H9 (cell line): ENCODE results near the gene PPP1CA. TPM values are rescaled to one million over a fixed set of nuclear protein-coding genes. Genes with fewer than 3 reads are reported as not detected.

Source experiments
- DNase-seq: peaks from one replicate; pipeline ENCODE4 v3.0.0-alpha.2; 2017
- H2AFZ ChIP-seq: one replicate; pipeline ENCODE4 v1.6.1; 2013; ENCODE audit warnings: mild to moderate bottlenecking, low read length, control low read depth, moderate library complexity
- H2AK5ac ChIP-seq: 2 replicates; pipeline ENCODE4 v1.6.1; 2013; ENCODE audit warnings: low read length, control low read depth, mixed read lengths; ENCODE audit not compliant: insufficient read length
- H2BK120ac ChIP-seq: one replicate; pipeline ENCODE4 v1.6.1; 2013; ENCODE audit warnings: low read depth, mild to moderate bottlenecking, low read length, control low read depth, inconsistent platforms; ENCODE audit not compliant: poor library complexity, severe bottlenecking
- H2BK12ac ChIP-seq: 2 replicates; pipeline ENCODE4 v1.6.1; 2013; ENCODE audit warnings: low read length, control low read depth, mixed read lengths, low read depth; ENCODE audit not compliant: insufficient read length
- H2BK15ac ChIP-seq: 2 replicates; pipeline ENCODE4 v1.6.1; 2013; ENCODE audit warnings: low read depth, low read length, control low read depth
- H2BK20ac ChIP-seq: one replicate; pipeline ENCODE4 v1.6.1; 2013; ENCODE audit warnings: low read depth, mild to moderate bottlenecking, low read length, control low read depth, inconsistent platforms; ENCODE audit not compliant: poor library complexity, severe bottlenecking
- H2BK5ac ChIP-seq: 2 replicates; pipeline ENCODE4 v1.6.1; 2013; ENCODE audit warnings: low read length, control low read depth, mixed read lengths; ENCODE audit not compliant: insufficient read length
- H3K14ac ChIP-seq: 2 replicates; pipeline ENCODE4 v1.6.1; 2013; ENCODE audit warnings: low read length, control low read depth; ENCODE audit not compliant: insufficient read depth
- H3K18ac ChIP-seq: 2 replicates; pipeline ENCODE4 v1.6.1; 2013; ENCODE audit warnings: low read depth, mild to moderate bottlenecking, mixed read lengths, low read length, control low read depth; ENCODE audit not compliant: insufficient read length
- H3K23ac ChIP-seq: 2 replicates; pipeline ENCODE4 v1.6.1; 2013; ENCODE audit warnings: low read length, control low read depth, mixed read lengths, low read depth; ENCODE audit not compliant: insufficient read length
- H3K23me2 ChIP-seq: 2 replicates; pipeline ENCODE4 v1.6.1; 2013; ENCODE audit warnings: low read depth, mild to moderate bottlenecking, mixed read lengths, low read length, control low read depth; ENCODE audit not compliant: insufficient read length, poor library complexity, severe bottlenecking
- H3K27ac ChIP-seq: 2 replicates; pipeline ENCODE4 v1.5.1; 2013; ENCODE audit warnings: low read length, control low read depth, mixed read lengths, low read depth; ENCODE audit not compliant: insufficient read length
- H3K27me3 ChIP-seq: 2 replicates; pipeline ENCODE4 v1.6.1; 2013; ENCODE audit warnings: low read length, control low read depth, inconsistent platforms; ENCODE audit not compliant: insufficient read depth
- H3K4ac ChIP-seq: 2 replicates; pipeline ENCODE4 v1.6.1; 2013; ENCODE audit warnings: low read depth, mild to moderate bottlenecking, control low read depth, inconsistent platforms, low read length, moderate library complexity
- H3K4me1 ChIP-seq: 2 replicates; pipeline ENCODE4 v1.6.1; 2013; ENCODE audit warnings: low read length, control low read depth, inconsistent platforms; ENCODE audit not compliant: insufficient read depth
- H3K4me2 ChIP-seq: 2 replicates; pipeline ENCODE4 v1.6.1; 2013; ENCODE audit warnings: low read length, control low read depth, mixed read lengths; ENCODE audit not compliant: insufficient read length, insufficient read depth
- H3K56ac ChIP-seq: 2 replicates; pipeline ENCODE4 v1.6.1; 2013; ENCODE audit warnings: low read depth, mild to moderate bottlenecking, mixed read lengths, low read length, control low read depth; ENCODE audit not compliant: insufficient read length
- H3K79me1 ChIP-seq: 2 replicates; pipeline ENCODE4 v1.6.1; 2013; ENCODE audit warnings: low read depth, mild to moderate bottlenecking, moderate library complexity, low read length, control low read depth, inconsistent platforms; ENCODE audit not compliant: insufficient read depth, poor library complexity, severe bottlenecking
- H3K79me2 ChIP-seq: 2 replicates; pipeline ENCODE4 v1.6.1; 2013; ENCODE audit warnings: low read length, control low read depth, inconsistent platforms; ENCODE audit not compliant: insufficient read depth
- H3K9ac ChIP-seq: 2 replicates; pipeline ENCODE4 v1.6.1; 2013; ENCODE audit warnings: low read length, control low read depth, mixed read lengths; ENCODE audit not compliant: insufficient read length; ENCODE audit errors: extremely low read depth
- H3K9me3 ChIP-seq: one replicate; pipeline ENCODE4 v1.6.1; 2013; ENCODE audit warnings: low read depth, low read length, inconsistent platforms; ENCODE audit not compliant: control insufficient read depth
- H3T11ph ChIP-seq: one replicate; pipeline ENCODE4 v1.6.1; 2013; ENCODE audit warnings: mild to moderate bottlenecking, low read length, control low read depth, inconsistent platforms
- H4K20me1 ChIP-seq: one replicate; pipeline ENCODE4 v1.6.1; 2013; ENCODE audit not compliant: control insufficient read depth, insufficient read length, insufficient read depth
- H4K5ac ChIP-seq: 2 replicates; pipeline ENCODE4 v1.6.1; 2013; ENCODE audit warnings: low read depth, mild to moderate bottlenecking, mixed read lengths, low read length, control low read depth; ENCODE audit not compliant: insufficient read length
- H4K8ac ChIP-seq: replicated peaks from 2 replicates; pipeline ENCODE4 v1.6.1; 2013; ENCODE audit warnings: low read length, control low read depth, mixed read lengths, low read depth; ENCODE audit not compliant: insufficient read length
- H4K91ac ChIP-seq: 2 replicates; pipeline ENCODE4 v1.6.1; 2013; ENCODE audit warnings: low read depth, mild to moderate bottlenecking, moderate library complexity, mixed read lengths, low read length, control low read depth; ENCODE audit not compliant: insufficient read length
- H3K27ac Mint-ChIP-seq, 3 experiments: 2 replicates in 2 of 3; 3 replicates in 1 of 3; pipeline ENCODE4 v1.8.0; 2020 to 2021; ENCODE audit warnings: mixed read lengths in 3 of 3, mild to moderate bottlenecking in 1 of 3, moderate library complexity in 1 of 3
- H3K27me3 Mint-ChIP-seq: 2 replicates; pipeline ENCODE4 v1.8.0; 2021; ENCODE audit warnings: low read depth, mild to moderate bottlenecking, moderate library complexity, mixed read lengths
- H3K36me3 Mint-ChIP-seq, 3 experiments: 2 replicates in 2 of 3; 3 replicates in 1 of 3; pipeline ENCODE4 v1.8.0; 2020 to 2021; ENCODE audit warnings: low read depth in 3 of 3, mixed read lengths in 3 of 3; ENCODE audit not compliant: insufficient read depth in 1 of 3
- H3K4me1 Mint-ChIP-seq, 2 experiments: 2 replicates each; pipeline ENCODE4 v1.8.0; 2020; ENCODE audit warnings: mixed read lengths in 2 of 2
- H3K4me3 Mint-ChIP-seq, 2 experiments: 2 replicates in 1 of 2; 3 replicates in 1 of 2; pipeline ENCODE4 v1.8.0; 2020 to 2021; ENCODE audit warnings: mild to moderate bottlenecking in 2 of 2, mixed read lengths in 2 of 2, moderate library complexity in 1 of 2
- H3K9me3 Mint-ChIP-seq, 2 experiments: 2 replicates in 1 of 2; 3 replicates in 1 of 2; pipeline ENCODE4 v1.8.0; 2020; ENCODE audit warnings: mild to moderate bottlenecking in 2 of 2, mixed read lengths in 2 of 2, moderate library complexity in 1 of 2
- CTCF ChIP-seq: fragments of 200-600 bp; sonication (generic); conservative IDR thresholded peaks from 3 replicates; pipeline ENCODE4 v1.8.0; 2021; ENCODE audit warnings: antibody characterized with exemption, mild to moderate bottlenecking
- WGBS: extraction: QIAGEN DNeasy Blood & Tissue Kit; methylation state at CpG from one replicate; pipeline ENCODE4 v1.1.7; 2013; ENCODE audit warnings: missing lambda C conversion rate, low lambda C conversion rate, mixed read lengths; ENCODE audit not compliant: insufficient read length; ENCODE audit errors: extremely low coverage; 5-methylcytosine and 5-hydroxymethylcytosine counted together
- total RNA-seq: library from RNA; stranded (reverse); gene quantifications from 2 replicates; pipeline ENCODE4 v1.2.1, GENCODE V29; 2021

PPP1CA gene
- total RNA-seq, 1 experiment from 2014 or later = 205 TPM

DNA sequence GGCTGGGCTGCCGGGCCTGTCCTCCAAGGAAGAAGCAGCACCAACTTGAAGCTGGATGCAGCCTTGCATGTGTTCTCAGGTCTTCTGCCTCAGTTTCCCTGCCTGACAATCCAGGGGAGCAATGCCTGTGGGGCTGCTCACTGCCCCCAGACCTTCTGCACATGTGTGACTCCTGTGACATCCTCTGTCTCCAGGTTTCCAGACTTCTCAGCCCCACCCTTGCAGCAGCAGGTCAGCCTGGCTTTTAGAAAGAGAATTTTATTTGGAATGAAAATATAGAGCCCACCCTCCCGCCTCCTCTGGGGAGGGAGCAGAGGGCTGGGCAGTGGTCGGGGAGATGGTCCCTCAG is 36.1 kb upstream of the PPP1CA start:
- no peaks in the 10 kb centered on the region for H3K79me1 ChIP-seq
- Mint-ChIP-seq H3K4me3 (peak overlapping the region in 1 of 2 experiments; percentile 32; a peak in 1 of 5 replicates), H3K4me1 (peaks cover 4 to 14% of the 10 kb centered on the region in 2 experiments), H3K27me3 (no peaks in the 10 kb centered on the region; the same call in 1 of the 2 replicates), H3K27ac (peak overlapping the region in 1 of 3 experiments; percentile 47; a peak in 3 of 7 replicates), H3K36me3 (peaks cover 10 to 45% (median 43%) of the 10 kb centered on the region in 3 experiments; a peak in 6 of 7 replicates), H3K9me3 (no peaks in the 10 kb centered on the region)
- H4K20me1 ChIP-seq = no peaks in the 10 kb centered on the region
- H2BK5ac ChIP-seq = no peak overlapping the region
- no peak for TF ChIP-seq CTCF
- H2BK15ac ChIP-seq = no peak overlapping the region
- H3K9ac ChIP-seq = no peak overlapping the region
- H2AFZ ChIP-seq = no peak overlapping the region
- H2BK120ac ChIP-seq = no peak overlapping the region
- H3K23me2 ChIP-seq = peaks cover under 1% of the 10 kb centered on the region
- no peak overlapping the region for H3T11ph ChIP-seq
- no peak for DNase-seq
- H3K14ac ChIP-seq = no peak overlapping the region
- no peak overlapping the region for H2BK12ac ChIP-seq
- WGBS = no CpG with 5 or more reads among the region's 3 CpGs
- H4K5ac ChIP-seq = no peak overlapping the region
- H2AK5ac ChIP-seq = no peak overlapping the region
- H3K23ac ChIP-seq = no peak overlapping the region
- no peak overlapping the region for H3K4ac ChIP-seq
- no peaks in the 10 kb centered on the region; the same call in 1 of the 2 replicates for H3K4me1 ChIP-seq
- no peaks in the 10 kb centered on the region for H3K9me3 ChIP-seq
- H3K27me3 ChIP-seq = no peaks in the 10 kb centered on the region
- no peaks in the 10 kb centered on the region for H3K79me2 ChIP-seq
- H3K4me2 ChIP-seq = no peak overlapping the region
- no peak overlapping the region for H3K56ac ChIP-seq
- H3K18ac ChIP-seq = peak overlapping the region; percentile 13
- H4K91ac ChIP-seq = no peak overlapping the region
- H4K8ac ChIP-seq = no peak overlapping the region
- H2BK20ac ChIP-seq = no peak overlapping the region
- H3K27ac ChIP-seq = no peak overlapping the region
